COR-L47 (cell line): Measurements from ENCODE around the gene OR6B2.

Experiments
- DNase-seq: peaks from one replicate; lab custom pipeline; 2025; lab: John Stamatoyannopoulos, UW

The OR6B2 gene

DNA sequence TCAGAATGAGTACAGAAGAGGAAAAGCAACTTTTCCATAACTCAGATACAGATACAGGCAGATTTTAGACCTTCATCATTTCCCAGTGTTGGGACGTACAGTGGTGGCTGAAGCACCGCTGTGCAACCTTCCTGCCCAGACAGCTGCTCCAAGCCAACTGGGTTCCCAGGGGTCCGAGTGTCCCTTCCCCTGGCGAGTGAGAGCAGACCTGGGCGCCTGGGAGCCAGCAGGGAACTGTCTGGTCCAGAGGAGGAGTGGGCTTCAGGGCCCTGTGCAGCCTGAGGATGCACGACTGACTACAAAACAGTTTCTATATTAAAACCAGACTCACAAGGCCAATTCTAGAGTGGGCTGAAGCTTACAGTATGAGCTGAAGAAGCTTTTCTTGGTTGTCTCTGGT lies 11.1 kb upstream of the OR6B2 start:
- DNase-seq: no peak

DNA sequence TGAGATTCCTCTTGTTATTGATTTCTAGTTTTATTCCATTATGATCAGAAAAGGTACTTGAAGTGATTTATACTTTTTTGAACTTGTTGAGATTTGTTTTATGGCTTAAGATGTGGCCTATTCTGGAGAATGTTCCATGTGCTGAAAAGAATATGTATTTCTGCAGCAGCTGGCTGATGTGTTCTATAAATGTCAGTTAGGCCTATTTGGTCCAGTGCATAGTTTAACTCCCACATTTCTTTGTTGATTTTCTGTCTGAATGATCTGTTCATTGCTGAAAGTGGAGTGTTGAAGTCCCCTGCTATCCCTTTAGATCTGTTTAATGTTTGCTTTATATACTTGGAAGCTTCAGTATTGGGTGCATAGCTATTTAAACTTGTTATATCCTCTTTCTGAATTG lies 7.1 kb upstream of the OR6B2 start:
- DNase-seq: no peak

DNA sequence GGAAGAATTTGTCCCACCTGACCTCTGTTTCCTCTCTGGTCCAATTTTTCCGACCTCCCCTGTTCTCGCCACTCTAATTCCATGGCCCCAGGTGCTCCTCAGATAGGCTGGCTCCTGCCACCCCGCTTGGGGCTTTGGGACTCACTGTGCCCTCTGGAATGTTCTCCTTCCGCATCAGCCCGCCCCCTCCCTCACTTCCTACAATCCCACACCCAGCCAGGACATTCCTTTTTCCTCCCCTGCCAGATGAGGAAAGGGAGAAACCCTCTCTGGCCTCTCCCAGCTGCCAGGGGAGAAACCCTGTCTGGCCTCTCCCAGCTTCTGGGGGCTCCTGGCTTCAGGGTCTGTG lies 3.1 kb upstream of the OR6B2 start:
- no peak for DNase-seq

DNA sequence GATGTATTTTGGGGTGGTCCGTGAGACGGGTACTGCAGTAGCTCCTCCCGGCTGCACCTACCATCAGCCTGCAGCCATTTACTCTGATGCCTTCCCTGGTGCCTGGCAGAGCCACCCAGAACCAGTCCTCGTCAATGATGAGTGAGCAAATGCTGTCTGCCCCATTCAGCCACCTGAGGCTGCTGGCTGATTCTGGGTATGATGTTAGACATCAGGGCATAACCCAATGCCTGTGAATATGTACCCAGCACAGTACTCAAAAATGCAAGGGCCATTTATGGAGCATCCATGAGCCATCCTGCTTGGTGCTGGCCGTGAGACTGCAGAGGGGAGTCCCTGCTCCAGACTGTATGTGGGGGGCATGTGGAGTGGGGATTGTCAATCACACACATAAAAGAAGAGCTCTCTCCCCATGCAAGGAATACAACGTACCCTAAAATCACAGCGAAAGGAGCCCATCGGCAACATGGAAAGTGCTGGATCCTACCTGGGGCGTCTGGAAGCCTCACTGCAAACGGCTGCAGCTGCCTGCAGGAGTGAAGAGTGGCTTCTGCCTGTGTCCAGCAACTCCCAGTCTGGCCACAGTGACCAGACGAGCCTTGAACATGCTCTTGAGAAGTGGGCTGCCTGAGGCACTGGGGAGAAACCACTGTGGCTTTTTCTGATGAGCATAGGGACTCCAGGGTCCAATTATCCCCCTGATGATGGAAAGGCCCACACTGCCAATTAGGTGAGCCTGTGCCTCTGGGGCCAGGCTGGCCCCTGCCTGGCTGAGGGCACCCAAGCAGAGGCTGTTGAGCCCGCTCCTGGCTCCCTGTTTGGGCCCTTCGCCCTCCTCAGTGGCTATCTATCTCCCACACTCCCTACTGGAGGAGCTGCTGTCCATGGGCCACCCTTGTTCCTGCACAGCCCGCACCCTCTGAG lies 2.4 kb upstream of the OR6B2 start:
- no peak for DNase-seq

DNA sequence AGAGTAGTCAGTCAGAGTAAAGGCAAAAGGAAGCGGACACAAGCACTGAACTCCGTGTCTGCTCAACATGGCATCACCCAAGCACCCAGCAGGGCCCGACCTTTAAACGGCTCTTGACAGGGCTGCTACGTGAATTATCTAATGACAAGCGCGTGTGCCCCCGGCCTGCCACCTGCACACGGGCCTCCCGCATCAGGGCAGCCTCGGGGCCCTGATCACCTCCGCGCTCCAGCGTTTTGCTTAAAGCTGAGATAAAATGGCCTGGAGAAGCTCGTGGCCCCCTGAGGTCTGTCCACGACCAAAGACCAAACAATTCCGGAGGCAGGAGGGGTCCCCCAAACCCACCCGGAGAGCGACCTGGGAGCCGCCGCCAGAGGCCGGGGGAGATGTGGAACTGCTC lies 5.5 kb downstream of the OR6B2 start:
- DNase-seq: no peak

DNA sequence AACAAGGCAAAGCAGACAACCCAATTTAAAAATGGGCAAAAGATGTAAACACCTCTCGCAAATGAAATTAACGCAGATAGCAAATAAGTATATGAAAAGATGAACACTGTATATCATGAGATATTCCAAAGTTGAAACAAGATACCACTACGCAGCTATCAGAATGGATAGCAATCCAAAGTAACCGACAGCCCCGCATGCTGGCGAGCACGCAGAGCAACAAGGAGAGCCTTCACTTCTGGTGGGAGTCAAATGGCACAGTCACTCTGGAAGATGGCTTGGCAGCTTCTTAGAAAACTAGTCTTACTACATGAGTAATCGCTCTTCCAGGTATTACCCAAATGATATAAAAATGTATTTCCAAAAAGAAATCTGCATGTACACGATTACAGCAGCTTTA lies 6.4 kb downstream of the OR6B2 start:
- no peak for DNase-seq

DNA sequence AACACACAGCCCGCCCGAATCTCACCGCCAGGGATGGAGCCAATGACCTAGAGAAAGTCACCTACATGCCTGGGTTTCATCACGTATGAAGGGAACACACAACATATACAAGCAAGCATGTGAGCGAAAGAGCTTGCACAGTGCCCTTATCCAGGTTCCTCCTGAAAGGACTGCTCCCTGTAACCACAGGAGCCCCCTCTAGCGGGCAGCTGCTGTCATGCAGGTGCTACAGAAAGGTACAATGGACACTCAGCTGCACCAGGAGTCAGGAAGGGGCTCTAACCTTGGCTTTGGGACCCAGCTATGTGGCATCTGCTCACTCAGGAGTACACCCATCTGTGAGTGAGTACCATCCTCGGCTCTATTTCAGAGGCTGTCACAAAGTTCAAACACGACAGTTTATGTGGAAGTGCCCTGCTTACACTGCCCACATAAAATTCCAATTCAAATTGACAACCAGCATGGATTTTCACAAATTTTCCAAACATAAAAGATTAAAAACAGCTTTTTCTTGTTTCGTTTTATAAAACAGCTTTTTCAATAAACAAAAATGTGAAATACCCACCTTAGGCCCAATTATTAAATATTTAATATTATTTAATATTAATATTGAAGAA lies 8.6 kb downstream of the OR6B2 start:
- DNase-seq: no peak

DNA sequence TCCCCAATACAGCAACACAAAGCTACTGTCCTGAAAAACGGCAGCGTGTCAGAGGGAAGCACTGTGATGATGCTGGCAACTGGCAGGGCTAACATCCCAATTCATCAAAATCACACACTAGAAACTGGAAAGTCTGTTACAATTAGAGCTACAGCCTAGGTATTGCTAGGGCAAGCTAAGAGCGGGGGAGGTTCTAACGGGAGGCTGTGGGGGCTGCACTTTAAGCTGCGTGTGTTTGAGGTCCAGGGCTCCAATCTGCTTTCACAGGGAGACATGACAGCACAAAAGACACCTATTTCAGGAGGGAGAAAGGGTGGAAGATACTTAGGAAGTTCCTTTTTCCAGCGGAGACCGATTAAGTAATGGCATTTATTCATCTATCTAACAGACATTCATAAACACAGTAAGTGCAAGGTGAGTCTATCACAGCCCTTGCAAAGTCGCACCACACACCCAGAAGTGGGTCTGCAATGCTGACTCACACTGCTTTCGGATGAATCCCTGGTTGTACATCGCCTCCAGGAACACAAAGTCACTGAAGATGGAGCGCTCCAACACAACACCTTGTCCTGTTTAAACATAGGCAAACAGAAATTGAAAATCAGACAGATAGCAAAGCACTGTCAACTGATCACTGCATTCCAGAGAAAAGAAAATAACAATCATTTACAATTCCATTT lies 12.0 kb downstream of the OR6B2 start:
- no peak for DNase-seq

DNA sequence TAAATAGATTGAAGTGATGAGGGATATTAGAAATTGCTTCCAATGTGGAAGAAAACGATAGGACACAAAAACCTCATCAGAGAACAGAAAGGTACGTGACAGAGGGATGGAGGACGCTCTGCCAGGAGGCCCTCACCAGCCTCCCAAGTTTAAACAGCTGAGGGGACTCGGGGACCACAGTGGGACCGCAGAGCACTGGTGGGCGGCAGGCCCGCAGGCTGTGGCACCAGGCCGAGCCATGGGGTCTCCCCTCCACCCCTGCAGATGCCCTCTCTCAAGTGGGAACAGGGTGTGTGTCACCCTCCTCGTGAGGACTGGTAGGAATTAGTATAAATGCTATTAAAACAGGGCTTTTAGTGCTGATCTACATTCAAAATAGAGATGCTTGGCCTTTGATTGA lies 15.9 kb downstream of the OR6B2 start:
- no peak for DNase-seq

DNA sequence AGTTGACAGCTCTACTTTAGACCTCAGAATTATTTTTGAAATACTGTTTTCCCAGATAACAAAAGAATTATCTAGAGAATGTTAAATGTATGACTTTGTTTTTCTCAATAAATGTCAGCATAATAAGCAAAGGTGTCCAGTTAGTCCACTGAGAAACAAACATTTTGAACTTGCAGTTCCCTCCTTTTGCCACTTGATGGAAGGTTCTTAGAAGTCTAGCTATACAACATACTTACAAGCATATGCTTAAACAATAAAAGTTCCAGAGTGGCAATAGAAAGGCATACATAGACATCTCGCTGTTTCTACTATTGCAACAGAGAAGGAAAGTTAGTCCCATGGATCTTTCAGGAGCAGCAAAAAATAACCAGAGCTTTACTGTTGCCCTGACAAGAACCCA lies 16.9 kb downstream of the OR6B2 start:
- no peak for DNase-seq

DNA sequence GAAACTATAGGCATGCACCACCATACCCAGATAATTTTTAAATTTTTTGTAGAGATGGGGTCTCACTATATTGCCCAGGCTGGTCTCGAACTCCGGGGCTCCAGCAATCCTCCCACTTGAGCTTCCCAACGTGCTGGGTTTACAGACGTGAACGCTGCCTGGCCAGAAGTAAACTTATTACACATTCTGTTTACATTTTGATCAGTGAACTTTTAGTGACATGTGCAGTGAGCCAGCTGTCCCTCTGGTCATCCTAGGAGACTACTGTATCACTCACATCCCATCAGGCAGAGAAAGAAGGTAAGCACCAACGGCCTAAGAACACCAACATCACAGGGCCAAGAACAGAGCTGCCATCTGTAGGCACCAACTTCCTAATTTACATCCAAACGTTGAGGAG lies 27.2 kb downstream of the OR6B2 start:
- DNase-seq: no peak

DNA sequence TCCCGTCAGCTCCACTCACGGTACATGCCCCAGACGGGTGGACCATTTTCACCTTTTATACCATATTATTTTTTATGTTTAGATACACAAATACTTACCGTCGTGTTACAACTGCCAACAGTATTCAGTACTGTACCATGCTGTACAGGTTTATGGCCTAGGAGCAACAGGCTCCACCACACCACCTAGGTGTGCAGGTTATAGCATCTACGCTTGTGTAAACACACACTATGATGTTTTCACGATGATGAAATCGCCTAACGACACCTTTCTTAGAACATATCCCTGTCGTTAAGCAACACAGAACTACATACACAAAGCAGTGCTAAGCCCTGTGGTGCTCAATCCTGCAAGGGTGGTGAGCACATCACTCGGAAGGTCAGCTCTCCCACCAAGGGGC lies 29.6 kb downstream of the OR6B2 start:
- DNase-seq: no peak

DNA sequence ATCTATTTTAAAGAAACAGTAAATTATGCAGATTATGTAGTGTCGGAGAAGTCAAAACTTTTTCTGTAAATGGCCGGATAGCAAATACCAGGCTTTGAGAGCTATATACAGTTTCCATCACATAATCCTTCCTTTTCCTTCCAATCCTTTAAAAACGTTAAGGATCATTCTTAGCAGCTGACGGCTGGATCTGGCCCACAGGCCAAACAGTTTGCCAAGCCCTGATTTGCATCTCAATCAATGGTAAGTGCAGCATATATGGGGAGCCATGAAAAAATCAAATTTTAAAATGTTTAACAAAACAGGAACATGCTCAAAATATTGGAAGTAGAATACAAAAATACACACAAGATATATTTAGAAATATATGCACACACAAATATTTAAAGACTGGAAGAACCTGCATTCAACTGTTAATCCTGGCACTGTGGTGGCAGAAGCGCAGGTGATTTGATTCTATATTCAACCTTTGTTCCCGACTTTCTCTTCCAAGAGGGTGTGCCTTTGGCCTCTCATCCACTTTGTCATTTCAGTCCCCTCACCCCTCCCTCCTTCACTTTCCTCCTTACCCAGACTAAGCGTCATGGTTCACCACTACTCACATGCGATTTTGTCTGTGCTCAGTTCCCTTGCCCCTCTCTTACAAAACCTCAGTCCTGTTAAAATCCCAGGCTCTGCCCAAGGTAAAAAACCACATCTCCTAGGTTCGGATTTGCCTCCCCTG lies 32.4 kb downstream of the OR6B2 start:
- no peak for DNase-seq

DNA sequence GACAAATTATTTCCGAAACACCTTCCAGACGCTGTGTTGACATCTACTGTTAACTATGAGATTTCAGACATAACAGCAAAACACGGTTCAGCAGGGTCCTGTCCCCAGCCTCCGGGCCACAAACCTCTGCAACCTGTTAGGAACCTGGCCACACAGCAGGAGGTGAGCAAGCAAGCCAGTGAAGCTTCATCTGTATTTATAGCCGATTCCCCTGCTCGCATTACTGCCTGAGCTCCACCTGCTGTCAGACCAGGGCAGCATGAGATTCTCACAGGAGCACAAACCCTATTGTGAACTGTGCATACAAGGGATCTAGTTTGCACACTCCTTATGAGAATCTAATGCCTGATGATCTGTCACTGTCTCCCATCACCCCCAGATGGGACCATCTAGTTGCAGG lies 36.1 kb downstream of the OR6B2 start:
- no peak for DNase-seq

DNA sequence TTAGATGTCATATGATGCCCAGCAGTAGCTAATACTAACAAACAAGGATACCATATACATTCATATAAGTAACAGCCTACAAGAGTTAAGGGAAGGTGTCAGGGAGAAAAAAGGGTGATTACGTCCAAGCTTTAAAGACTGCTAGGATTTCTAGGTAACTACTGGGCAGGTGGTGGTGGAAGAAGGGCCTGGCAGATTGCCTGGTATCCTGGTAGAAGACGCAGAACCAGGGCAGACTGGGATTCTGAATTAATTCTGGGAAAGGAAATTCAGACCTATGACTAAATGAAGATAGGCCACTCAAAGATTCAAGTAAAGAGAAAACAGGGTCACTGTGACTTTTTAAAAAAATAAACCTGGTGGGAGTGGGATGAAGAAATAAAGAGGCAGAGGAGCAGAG lies 36.9 kb downstream of the OR6B2 start:
- DNase-seq: no peak

DNA sequence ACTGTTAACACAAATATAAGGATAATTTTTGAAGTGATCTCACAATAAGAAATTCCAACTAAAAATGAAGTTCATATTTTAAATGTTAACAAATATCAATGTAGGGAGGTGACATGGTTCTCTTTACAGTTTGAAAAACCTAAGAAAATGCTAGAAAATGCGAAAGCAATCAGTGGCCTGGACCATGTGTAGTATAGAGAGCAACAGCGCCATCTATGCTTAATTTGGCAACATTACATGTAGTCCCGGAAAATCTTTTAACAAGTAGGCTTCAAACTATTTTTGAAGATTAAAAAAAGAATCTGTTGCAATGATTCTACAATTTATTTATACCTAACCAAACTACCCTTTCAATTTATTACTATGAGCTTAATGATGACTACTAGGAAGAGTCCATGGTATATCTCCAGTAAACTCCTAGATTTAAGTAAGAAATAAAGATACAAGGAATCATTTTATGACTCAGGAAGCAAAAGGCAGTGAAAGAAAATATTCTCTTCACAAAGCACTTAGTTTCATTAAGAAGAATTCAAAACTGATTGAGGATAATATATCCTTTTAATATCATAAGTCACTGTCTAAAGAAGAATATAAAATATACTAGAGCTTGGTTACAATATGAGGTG lies 38.4 kb downstream of the OR6B2 start:
- no peak for DNase-seq

DNA sequence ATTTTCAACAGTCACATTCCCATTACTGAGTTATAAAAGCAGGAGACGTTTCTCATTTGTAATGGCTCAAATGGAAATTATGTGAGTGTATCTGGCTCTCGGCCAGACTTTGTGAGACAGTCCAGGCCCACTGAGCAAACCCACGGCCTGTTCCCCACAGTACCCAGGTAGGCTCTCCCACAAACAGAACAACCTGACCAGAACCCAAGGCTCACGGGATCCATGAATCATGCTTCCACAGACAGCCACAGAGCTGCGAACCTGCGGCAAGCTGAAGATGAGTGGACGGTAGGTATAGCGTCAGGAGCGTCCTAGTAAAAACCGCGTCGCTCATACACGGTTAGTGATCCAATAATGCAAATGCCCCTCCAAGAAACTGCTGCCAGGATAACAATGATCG lies 39.3 kb downstream of the OR6B2 start:
- DNase-seq: no peak

DNA sequence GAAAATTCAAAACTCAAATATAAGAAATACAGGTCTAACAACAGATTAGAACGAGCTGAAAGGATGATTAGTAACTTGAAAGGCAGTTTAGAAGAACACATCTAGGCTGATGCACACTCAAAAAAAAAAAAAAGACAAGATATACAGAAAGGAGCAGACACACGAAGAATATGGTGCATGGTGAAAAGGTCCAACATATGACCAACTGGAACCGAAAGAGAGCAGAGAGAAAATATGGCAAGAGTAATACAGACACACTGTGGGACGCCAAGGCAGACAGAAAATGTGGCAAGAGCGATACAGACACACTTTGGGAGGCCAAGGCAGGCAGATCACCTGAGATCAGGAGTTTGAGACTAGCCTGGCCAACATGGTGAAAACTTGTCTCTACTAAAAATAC lies 44.9 kb downstream of the OR6B2 start:
- DNase-seq: no peak

DNA sequence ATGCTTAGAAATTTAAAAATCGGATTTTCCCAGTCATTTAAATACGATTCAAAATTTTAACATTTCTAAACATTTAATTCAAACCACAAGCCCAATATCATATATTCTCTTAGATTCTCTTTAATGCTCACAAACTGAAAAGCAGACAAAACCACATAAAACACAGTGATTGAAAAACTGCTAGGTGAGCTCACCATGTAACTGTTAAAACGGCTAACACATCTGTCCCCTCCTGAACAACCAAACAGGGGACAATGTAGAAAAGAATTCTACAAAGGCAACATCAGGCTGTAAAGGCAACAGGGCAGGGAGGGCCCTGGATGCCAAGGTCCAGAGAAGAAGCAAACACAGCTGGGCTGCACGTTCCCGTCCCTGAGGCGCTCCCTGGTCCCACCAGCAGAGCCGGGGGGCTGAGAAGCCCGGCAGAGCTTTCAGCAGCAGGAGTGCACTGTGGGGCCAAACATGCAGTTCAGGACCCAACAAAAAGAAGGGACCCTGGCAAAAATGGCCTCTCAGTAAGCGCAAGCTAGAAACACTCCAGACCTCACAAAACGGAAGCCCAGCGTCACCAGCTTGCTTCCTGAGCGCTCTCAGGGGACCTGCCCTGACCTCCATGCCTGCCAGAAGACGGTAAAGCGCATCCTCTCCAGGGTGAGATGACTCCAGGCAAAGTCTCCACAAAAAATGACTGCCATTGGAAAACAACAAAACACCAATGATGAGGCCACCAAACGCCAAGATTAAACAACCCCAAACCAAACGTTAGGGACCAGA lies 45.6 kb downstream of the OR6B2 start:
- no peak for DNase-seq

DNA sequence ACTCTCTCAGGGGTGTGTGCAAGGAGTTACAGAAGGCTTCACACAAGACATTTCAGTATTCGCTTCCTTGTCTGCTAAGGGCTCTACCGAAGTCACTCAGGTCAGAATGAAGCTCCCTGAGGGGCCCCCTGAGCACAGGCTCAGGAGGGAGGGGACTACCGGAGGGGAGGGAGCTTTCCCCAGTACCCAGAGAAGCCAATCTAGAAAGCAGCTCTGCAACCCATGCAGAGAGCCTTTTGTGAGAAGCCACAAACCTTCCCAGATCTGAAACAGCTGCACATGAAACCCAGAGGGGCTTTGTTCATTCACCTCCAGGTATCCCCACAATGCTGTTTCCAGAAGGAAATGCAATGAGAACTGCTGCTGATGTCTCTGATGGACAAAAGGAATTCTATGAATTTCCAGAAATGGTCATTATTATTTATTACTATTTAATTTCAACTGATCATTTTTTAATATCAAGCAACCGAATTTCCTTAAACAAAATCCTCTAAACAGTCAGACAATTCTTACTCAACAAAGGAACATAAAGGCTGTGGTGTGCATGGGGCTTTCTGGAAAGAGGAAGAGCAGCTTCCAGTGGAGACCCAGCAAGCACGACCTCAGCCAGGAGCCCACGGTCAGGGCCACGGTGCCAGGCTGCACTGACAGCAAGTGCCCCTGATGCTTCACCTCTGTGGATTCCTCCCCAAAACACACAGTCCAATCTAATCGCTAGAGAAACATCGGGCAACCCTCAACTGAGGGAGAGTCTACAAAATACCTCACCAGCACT lies 47.0 kb downstream of the OR6B2 start:
- DNase-seq: no peak
